GM23338 (cell line): ENCODE results near the gene RPL21.

Experiments
- EZH2phosphoT487 ChIP-seq: fragments of 200-600 bp; sonication (generic); IDR thresholded peaks from one replicate; pipeline ENCODE4 v1.8.1; 2018; ENCODE audit warnings: antibody characterized with exemption; ENCODE audit not compliant: unreplicated experiment
- POLR2AphosphoS5 ChIP-seq: IDR thresholded peaks from 2 replicates; pipeline ENCODE4 v1.6.1; 2016; ENCODE audit warnings: antibody characterized with exemption, low read depth
- REST ChIP-seq: IDR thresholded peaks from one replicate; pipeline ENCODE4 v1.6.1; 2018; ENCODE audit warnings: antibody characterized with exemption; ENCODE audit not compliant: unreplicated experiment
- TF ChIP-seq, protein P1 (sequence below), 2 experiments: fragments of 200-600 bp in 1 of 2; sonication (generic) in 1 of 2; conservative IDR thresholded peaks; 2 replicates each; pipeline versions ENCODE4 v1.5.1 to v1.6.1; 2016 to 2017; ENCODE audit warnings: antibody characterized with exemption in 2 of 2, low read depth in 2 of 2, mild to moderate bottlenecking in 2 of 2, moderate library complexity in 1 of 2

- TF ChIP-seq, protein P1, sequence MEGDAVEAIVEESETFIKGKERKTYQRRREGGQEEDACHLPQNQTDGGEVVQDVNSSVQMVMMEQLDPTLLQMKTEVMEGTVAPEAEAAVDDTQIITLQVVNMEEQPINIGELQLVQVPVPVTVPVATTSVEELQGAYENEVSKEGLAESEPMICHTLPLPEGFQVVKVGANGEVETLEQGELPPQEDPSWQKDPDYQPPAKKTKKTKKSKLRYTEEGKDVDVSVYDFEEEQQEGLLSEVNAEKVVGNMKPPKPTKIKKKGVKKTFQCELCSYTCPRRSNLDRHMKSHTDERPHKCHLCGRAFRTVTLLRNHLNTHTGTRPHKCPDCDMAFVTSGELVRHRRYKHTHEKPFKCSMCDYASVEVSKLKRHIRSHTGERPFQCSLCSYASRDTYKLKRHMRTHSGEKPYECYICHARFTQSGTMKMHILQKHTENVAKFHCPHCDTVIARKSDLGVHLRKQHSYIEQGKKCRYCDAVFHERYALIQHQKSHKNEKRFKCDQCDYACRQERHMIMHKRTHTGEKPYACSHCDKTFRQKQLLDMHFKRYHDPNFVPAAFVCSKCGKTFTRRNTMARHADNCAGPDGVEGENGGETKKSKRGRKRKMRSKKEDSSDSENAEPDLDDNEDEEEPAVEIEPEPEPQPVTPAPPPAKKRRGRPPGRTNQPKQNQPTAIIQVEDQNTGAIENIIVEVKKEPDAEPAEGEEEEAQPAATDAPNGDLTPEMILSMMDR (conservative IDR thresholded peaks at IDR 0.05; ENCODE audit: low read depth in 2 of 2) = no peak
- TF ChIP-seq REST (no peak), EZH2phosphoT487 (no peak), POLR2AphosphoS5 (peak; percentile 41; the same call in 1 of the 2 replicates)
These were observed 6.4 kb downstream of the RPL21 start for GRCh38 chr13:27257648-27258253.
